ENCODE results near the gene CBS. TPM values are rescaled to one million over a fixed set of nuclear protein-coding genes. Genes with fewer than 3 reads are reported as not detected.
"Not testable (repeated sequence)": the region's sequence is repeated elsewhere in the genome, so short reads cannot be mapped to it uniquely, and the experiment has no call there.

Gene CBS
- polyA plus RNA-seq, 1 donor (not counting 4 experiments of a cell fraction or from before 2014, with no cell fraction given) = 6.9 TPM

GRCh38 chr21:43064265-43064917 lies 11.2 kb downstream of the CBS start:
- H4K20me1 ChIP-seq (ENCODE audit: control insufficient read depth, extremely low read depth, insufficient read depth, low read length); H3K4me3 ChIP-seq (ENCODE audit: control insufficient read depth in 2 of 3, extremely low read depth in 1 of 3, insufficient read depth in 2 of 3, low read depth in 1 of 3, low read length in 3 of 3); H3K9ac ChIP-seq (ENCODE audit: control insufficient read depth, extremely low read depth, insufficient read depth, low read length); H3K36me3 ChIP-seq (ENCODE audit: control insufficient read depth in 2 of 2, extremely low read depth in 1 of 2, insufficient read depth in 2 of 2, low read length in 2 of 2); dilution Hi-C loops (cut with MboI; ENCODE audit: extremely low pct_ligation_motif_present, low sequenced_read_pairs); H3K9me3 ChIP-seq (ENCODE audit: control insufficient read depth, low read depth, low read length); FAIRE-seq; DNase-seq (ENCODE audit: low read depth, low spot score); H2AFZ ChIP-seq (ENCODE audit: control insufficient read depth, low read length); H3K79me2 ChIP-seq (ENCODE audit: control insufficient read depth, insufficient read depth, low read length); H3K9me1 ChIP-seq (ENCODE audit: control insufficient read depth, extremely low read depth, insufficient read depth, low read length); H3K27ac ChIP-seq (ENCODE audit: control insufficient read depth, insufficient read depth, low read length); H3K4me2 ChIP-seq (ENCODE audit: control insufficient read depth, extremely low read depth, insufficient read depth, low read depth, low read length); H3K27me3 ChIP-seq (ENCODE audit: control insufficient read depth, extremely low read depth, insufficient read depth, low read length); H3K4me1 ChIP-seq (ENCODE audit: control insufficient read depth, extremely low read depth, insufficient read depth, low read length): not testable (repeated sequence)

GRCh38 chr21:43062955-43063664 lies 12.5 kb downstream of the CBS start:
- H2AFZ ChIP-seq (ENCODE audit: control insufficient read depth, low read length); dilution Hi-C loops (cut with MboI; ENCODE audit: extremely low pct_ligation_motif_present, low sequenced_read_pairs); DNase-seq (ENCODE audit: low read depth, low spot score); H3K4me2 ChIP-seq (ENCODE audit: control insufficient read depth, extremely low read depth, insufficient read depth, low read depth, low read length); H3K4me1 ChIP-seq (ENCODE audit: control insufficient read depth, extremely low read depth, insufficient read depth, low read length); H3K36me3 ChIP-seq (ENCODE audit: control insufficient read depth in 2 of 2, extremely low read depth in 1 of 2, insufficient read depth in 2 of 2, low read length in 2 of 2); H3K9me3 ChIP-seq (ENCODE audit: control insufficient read depth, low read depth, low read length); H3K79me2 ChIP-seq (ENCODE audit: control insufficient read depth, insufficient read depth, low read length); H3K4me3 ChIP-seq (ENCODE audit: control insufficient read depth in 2 of 3, extremely low read depth in 1 of 3, insufficient read depth in 2 of 3, low read depth in 1 of 3, low read length in 3 of 3); H3K9ac ChIP-seq (ENCODE audit: control insufficient read depth, extremely low read depth, insufficient read depth, low read length); H4K20me1 ChIP-seq (ENCODE audit: control insufficient read depth, extremely low read depth, insufficient read depth, low read length); H3K9me1 ChIP-seq (ENCODE audit: control insufficient read depth, extremely low read depth, insufficient read depth, low read length); H3K27ac ChIP-seq (ENCODE audit: control insufficient read depth, insufficient read depth, low read length); H3K27me3 ChIP-seq (ENCODE audit: control insufficient read depth, extremely low read depth, insufficient read depth, low read length): not testable (repeated sequence)
- peak; percentile 32 for FAIRE-seq

- H4K20me1 ChIP-seq (ENCODE audit: control insufficient read depth, extremely low read depth, insufficient read depth, low read length); H3K4me2 ChIP-seq (ENCODE audit: control insufficient read depth, extremely low read depth, insufficient read depth, low read depth, low read length); H3K27me3 ChIP-seq (ENCODE audit: control insufficient read depth, extremely low read depth, insufficient read depth, low read length); FAIRE-seq; H3K9me3 ChIP-seq (ENCODE audit: control insufficient read depth, low read depth, low read length); H3K79me2 ChIP-seq (ENCODE audit: control insufficient read depth, insufficient read depth, low read length); H3K4me3 ChIP-seq (ENCODE audit: control insufficient read depth in 2 of 3, extremely low read depth in 1 of 3, insufficient read depth in 2 of 3, low read depth in 1 of 3, low read length in 3 of 3); DNase-seq (ENCODE audit: low read depth, low spot score); H3K27ac ChIP-seq (ENCODE audit: control insufficient read depth, insufficient read depth, low read length); H3K9ac ChIP-seq (ENCODE audit: control insufficient read depth, extremely low read depth, insufficient read depth, low read length); H3K36me3 ChIP-seq (ENCODE audit: control insufficient read depth in 2 of 2, extremely low read depth in 1 of 2, insufficient read depth in 2 of 2, low read length in 2 of 2); H3K9me1 ChIP-seq (ENCODE audit: control insufficient read depth, extremely low read depth, insufficient read depth, low read length); H2AFZ ChIP-seq (ENCODE audit: control insufficient read depth, low read length); H3K4me1 ChIP-seq (ENCODE audit: control insufficient read depth, extremely low read depth, insufficient read depth, low read length); dilution Hi-C loops (cut with MboI; ENCODE audit: extremely low pct_ligation_motif_present, low sequenced_read_pairs): not testable (repeated sequence)
Measured at GRCh38 chr21:43053112-43053511, 22.5 kb downstream of the CBS start.

- H3K36me3 ChIP-seq (ENCODE audit: control insufficient read depth in 2 of 2, extremely low read depth in 1 of 2, insufficient read depth in 2 of 2, low read length in 2 of 2); H3K9me1 ChIP-seq (ENCODE audit: control insufficient read depth, extremely low read depth, insufficient read depth, low read length); H3K9me3 ChIP-seq (ENCODE audit: control insufficient read depth, low read depth, low read length); FAIRE-seq; H3K27me3 ChIP-seq (ENCODE audit: control insufficient read depth, extremely low read depth, insufficient read depth, low read length); H4K20me1 ChIP-seq (ENCODE audit: control insufficient read depth, extremely low read depth, insufficient read depth, low read length); H3K4me3 ChIP-seq (ENCODE audit: control insufficient read depth in 2 of 3, extremely low read depth in 1 of 3, insufficient read depth in 2 of 3, low read depth in 1 of 3, low read length in 3 of 3); H2AFZ ChIP-seq (ENCODE audit: control insufficient read depth, low read length); H3K4me1 ChIP-seq (ENCODE audit: control insufficient read depth, extremely low read depth, insufficient read depth, low read length); H3K4me2 ChIP-seq (ENCODE audit: control insufficient read depth, extremely low read depth, insufficient read depth, low read depth, low read length); DNase-seq (ENCODE audit: low read depth, low spot score); H3K79me2 ChIP-seq (ENCODE audit: control insufficient read depth, insufficient read depth, low read length); H3K9ac ChIP-seq (ENCODE audit: control insufficient read depth, extremely low read depth, insufficient read depth, low read length); H3K27ac ChIP-seq (ENCODE audit: control insufficient read depth, insufficient read depth, low read length); dilution Hi-C loops (cut with MboI; ENCODE audit: extremely low pct_ligation_motif_present, low sequenced_read_pairs): not testable (repeated sequence)
Measured at GRCh38 chr21:43045876-43046821, 29.5 kb downstream of the CBS start.

Measured in keratinocyte (primary cell).